Myocyte (in vitro differentiated cells): ENCODE results near the gene ARID3A. TPM values are rescaled to one million over a fixed set of nuclear protein-coding genes. Genes with fewer than 3 reads are reported as not detected.
A peak's percentile ranks its signal among the peaks of the same experiment; 100 is the strongest.
"Not testable (repeated sequence)": the region's sequence is repeated elsewhere in the genome, so short reads cannot be mapped to it uniquely, and the experiment has no call there.

Experiments
- DNase-seq: peaks from one replicate; pipeline ENCODE4 v3.0.0-alpha.2; 2012; ENCODE audit warnings: low read depth
- polyA plus RNA-seq: library from polyadenylated mRNA; unstranded; fragments of >200 nt; gene quantifications from one replicate; pipeline ENCODE4 v1.2.1, GENCODE V29; 2012; ENCODE audit warnings: missing spikeins
- total RNA-seq: library from RNA; depleted of rRNA; stranded (reverse); fragments of >200 nt; gene quantifications from 2 replicates; pipeline ENCODE4 v1.2.3, GENCODE V29; 2014

The ARID3A gene, protein sequence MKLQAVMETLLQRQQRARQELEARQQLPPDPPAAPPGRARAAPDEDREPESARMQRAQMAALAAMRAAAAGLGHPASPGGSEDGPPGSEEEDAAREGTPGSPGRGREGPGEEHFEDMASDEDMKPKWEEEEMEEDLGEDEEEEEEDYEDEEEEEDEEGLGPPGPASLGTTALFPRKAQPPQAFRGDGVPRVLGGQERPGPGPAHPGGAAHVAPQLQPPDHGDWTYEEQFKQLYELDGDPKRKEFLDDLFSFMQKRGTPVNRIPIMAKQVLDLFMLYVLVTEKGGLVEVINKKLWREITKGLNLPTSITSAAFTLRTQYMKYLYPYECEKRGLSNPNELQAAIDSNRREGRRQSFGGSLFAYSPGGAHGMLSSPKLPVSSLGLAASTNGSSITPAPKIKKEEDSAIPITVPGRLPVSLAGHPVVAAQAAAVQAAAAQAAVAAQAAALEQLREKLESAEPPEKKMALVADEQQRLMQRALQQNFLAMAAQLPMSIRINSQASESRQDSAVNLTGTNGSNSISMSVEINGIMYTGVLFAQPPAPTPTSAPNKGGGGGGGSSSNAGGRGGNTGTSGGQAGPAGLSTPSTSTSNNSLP
- 3.2 and 3.5 TPM in 2 replicates for total RNA-seq
- polyA plus RNA-seq, result 5.9 TPM

- DNase-seq, result peak; percentile 86
Observed at GRCh38 chr19:925526-926322, at the start of gene ARID3A. TSS of gene ARID3A (plus strand) at chr19:926035. CDS start at chr19:929529, 3,494 bp downstream.

GRCh38 chr19:876089-876488 is 49.7 kb upstream of the ARID3A start:
- DNase-seq, result peak; percentile 62

- no peak for DNase-seq
Observed at GRCh38 chr19:876780-877314, 49.0 kb upstream of the ARID3A start.

- DNase-seq, result not testable (repeated sequence)
Observed at GRCh38 chr19:877992-878660, 47.7 kb upstream of the ARID3A start.

- DNase-seq, result not testable (repeated sequence)
Observed at GRCh38 chr19:878751-879561, 46.9 kb upstream of the ARID3A start.

- no peak for DNase-seq
Observed at GRCh38 chr19:879711-880438, 46.0 kb upstream of the ARID3A start.

DNA sequence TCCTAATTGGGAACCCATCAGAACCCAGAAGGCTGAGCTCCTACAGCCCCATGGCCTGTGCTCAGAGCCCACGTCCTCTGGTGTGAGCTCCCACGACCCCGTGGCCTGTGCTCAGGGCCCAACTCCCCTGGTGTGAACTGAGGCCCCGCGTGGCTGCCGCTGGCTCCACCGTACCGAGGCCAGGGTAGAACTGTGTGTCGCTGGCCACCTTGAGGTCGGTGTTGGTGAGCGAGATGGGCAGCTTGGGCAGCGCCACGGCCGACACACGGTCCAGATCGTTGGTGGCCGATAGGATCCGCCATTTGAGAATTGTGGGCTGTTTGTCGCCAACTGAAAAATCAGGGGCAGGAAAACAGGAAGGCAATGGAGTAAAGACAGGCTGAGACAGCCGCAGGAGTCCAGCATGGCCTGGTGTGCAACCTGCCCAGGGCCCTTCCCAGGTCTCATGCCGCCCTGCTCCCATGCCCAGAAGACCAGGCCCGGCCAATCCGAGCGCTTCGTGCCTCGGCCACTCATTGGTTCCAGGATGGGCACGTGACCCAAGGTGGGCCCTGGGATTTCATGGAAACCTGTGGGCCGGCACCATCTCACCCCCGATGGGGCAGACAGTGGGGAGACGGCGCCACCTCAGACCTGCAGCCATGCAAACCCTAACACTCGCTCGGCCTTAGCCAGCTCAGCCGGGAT is 44.3 kb upstream of the ARID3A start:
- no peak for DNase-seq

- DNase-seq, result no peak
Observed at GRCh38 chr19:882871-883497, 42.9 kb upstream of the ARID3A start.

GRCh38 chr19:883661-884211 is 42.1 kb upstream of the ARID3A start:
- no peak for DNase-seq

DNA sequence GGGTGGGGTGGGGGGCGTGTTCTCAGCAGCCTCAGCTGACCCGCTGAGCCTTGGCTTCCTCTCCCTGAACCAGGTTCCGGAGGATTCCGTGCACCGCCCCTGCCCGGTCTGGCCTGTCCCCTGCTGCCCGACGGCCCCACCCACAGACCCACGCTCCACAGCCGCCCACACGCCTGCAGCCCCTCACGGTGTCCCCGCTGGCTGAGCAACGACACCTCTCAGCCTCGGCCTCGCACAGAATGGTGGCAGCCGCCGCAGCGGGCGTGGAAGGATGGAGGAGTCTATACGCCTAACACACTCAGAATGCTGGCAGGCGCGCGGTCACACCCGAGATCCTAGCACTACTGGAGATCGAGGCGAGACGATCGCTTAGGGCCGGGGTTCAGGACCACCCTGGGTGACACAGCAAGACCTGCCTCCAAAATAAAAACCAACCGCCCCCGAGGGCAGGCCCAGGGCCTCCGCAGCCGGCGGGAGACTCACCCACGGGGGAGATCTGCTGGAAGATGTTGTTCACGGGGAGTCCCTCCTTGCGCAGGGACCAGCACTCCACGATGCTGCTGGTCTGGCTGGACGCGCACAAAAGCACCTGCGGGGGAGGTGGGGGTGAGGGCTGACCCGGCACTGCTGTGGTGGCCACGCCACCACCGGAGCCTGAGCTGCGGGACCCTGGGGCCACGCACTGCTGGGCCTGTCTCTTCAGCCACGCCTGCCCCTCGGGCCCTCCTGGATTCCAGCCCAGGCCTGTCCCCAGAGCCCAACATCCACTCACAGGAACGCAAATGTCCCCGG is 41.2 kb upstream of the ARID3A start:
- no peak for DNase-seq

- no peak for DNase-seq
Observed at GRCh38 chr19:885536-886224, 40.2 kb upstream of the ARID3A start.

GRCh38 chr19:887072-887471 is 38.8 kb upstream of the ARID3A start:
- peak; percentile 24 for DNase-seq

GRCh38 chr19:887599-887998 is 38.2 kb upstream of the ARID3A start:
- DNase-seq, result no peak

GRCh38 chr19:888581-889385 is 37.1 kb upstream of the ARID3A start:
- DNase-seq, result no peak

- DNase-seq, result no peak
Observed at GRCh38 chr19:889662-890295, 36.1 kb upstream of the ARID3A start.
